A549 (cell line): ENCODE measurements around the gene LILRA6.
"Not testable (repeated sequence)": the region's sequence is repeated elsewhere in the genome, so short reads cannot be mapped to it uniquely, and the experiment has no call there.

ENCODE experiments used
- CTCF ChIP-seq: fragments of >200 bp; sonication (Bioruptor Twin); formaldehyde crosslinking; IDR thresholded peaks from 3 replicates; pipeline ENCODE4 v1.5.1; 2016
- NR3C1 ChIP-seq: fragments of >200 bp; sonication (Bioruptor Twin); formaldehyde crosslinking; IDR thresholded peaks from 3 replicates; pipeline ENCODE4 v1.6.1; 2017
- PBX3 ChIP-seq: IDR thresholded peaks from 2 replicates; pipeline ENCODE4 v1.6.1; 2012
- REST ChIP-seq: fragments of 200-600 bp; sonication (generic); IDR thresholded peaks from 2 replicates; pipeline ENCODE4 v1.6.1; 2016; ENCODE audit warnings: antibody characterized with exemption, mild to moderate bottlenecking, moderate library complexity

GRCh38 chr19:54271587-54271986, 29.0 kb upstream of the LILRA6 start:
- not testable (repeated sequence) for TF ChIP-seq NR3C1, PBX3, REST, CTCF
